ENCODE data around the gene SH3BGRL2. TPM values are rescaled to one million over a fixed set of nuclear protein-coding genes. Genes with fewer than 3 reads are reported as not detected.

Gene SH3BGRL2
- polyA plus RNA-seq, 1 donor (not counting 4 experiments of a cell fraction or from before 2014, with no cell fraction given) = 3.8 TPM

- H3K4me1 ChIP-seq (ENCODE audit: control insufficient read depth, extremely low read depth, insufficient read depth, low read length) = peaks cover 14% of the 10 kb centered on the region
- no peaks in the 10 kb centered on the region for H3K9me1 ChIP-seq (ENCODE audit: control insufficient read depth, extremely low read depth, insufficient read depth, low read length)
- TF ChIP-seq, protein P1, sequence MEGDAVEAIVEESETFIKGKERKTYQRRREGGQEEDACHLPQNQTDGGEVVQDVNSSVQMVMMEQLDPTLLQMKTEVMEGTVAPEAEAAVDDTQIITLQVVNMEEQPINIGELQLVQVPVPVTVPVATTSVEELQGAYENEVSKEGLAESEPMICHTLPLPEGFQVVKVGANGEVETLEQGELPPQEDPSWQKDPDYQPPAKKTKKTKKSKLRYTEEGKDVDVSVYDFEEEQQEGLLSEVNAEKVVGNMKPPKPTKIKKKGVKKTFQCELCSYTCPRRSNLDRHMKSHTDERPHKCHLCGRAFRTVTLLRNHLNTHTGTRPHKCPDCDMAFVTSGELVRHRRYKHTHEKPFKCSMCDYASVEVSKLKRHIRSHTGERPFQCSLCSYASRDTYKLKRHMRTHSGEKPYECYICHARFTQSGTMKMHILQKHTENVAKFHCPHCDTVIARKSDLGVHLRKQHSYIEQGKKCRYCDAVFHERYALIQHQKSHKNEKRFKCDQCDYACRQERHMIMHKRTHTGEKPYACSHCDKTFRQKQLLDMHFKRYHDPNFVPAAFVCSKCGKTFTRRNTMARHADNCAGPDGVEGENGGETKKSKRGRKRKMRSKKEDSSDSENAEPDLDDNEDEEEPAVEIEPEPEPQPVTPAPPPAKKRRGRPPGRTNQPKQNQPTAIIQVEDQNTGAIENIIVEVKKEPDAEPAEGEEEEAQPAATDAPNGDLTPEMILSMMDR (optimal IDR thresholded peaks at IDR 0.05 in 1 of 3, IDR thresholded peaks at IDR 0.05 in 1 of 3, conservative IDR thresholded peaks at IDR 0.05 in 1 of 3; ENCODE audit: extremely low read depth in 1 of 3, insufficient read depth in 2 of 3, low read length in 3 of 3) = no peak
- no peak for TF ChIP-seq EZH2 (IDR thresholded peaks at IDR 0.05; ENCODE audit: low read length)
- H3K4me3 ChIP-seq (ENCODE audit: control insufficient read depth in 2 of 3, extremely low read depth in 1 of 3, insufficient read depth in 2 of 3, low read depth in 1 of 3, low read length in 3 of 3) = no peak overlapping the region
- H3K4me2 ChIP-seq (ENCODE audit: control insufficient read depth, extremely low read depth, insufficient read depth, low read depth, low read length) = no peak overlapping the region
- H2AFZ ChIP-seq (ENCODE audit: control insufficient read depth, low read length) = peak overlapping the region; percentile 75
- no peaks in the 10 kb centered on the region for H4K20me1 ChIP-seq (ENCODE audit: control insufficient read depth, extremely low read depth, insufficient read depth, low read length)
- FAIRE-seq (no peak), DNase-seq (ENCODE audit: low read depth, low spot score) (no peak)
- peak overlapping the region; percentile 19 for H3K27ac ChIP-seq (ENCODE audit: control insufficient read depth, insufficient read depth, low read length)
- no peaks in the 10 kb centered on the region for H3K9me3 ChIP-seq (ENCODE audit: control insufficient read depth, low read depth, low read length)
- dilution Hi-C loops (cut with MboI; ENCODE audit: extremely low pct_ligation_motif_present, low sequenced_read_pairs) = no loop called here
- peaks cover 0 to 2% of the 10 kb centered on the region in 2 experiments for H3K36me3 ChIP-seq (ENCODE audit: control insufficient read depth in 2 of 2, extremely low read depth in 1 of 2, insufficient read depth in 2 of 2, low read length in 2 of 2)
- no peak overlapping the region for H3K9ac ChIP-seq (ENCODE audit: control insufficient read depth, extremely low read depth, insufficient read depth, low read length)
- no peaks in the 10 kb centered on the region for H3K27me3 ChIP-seq (ENCODE audit: control insufficient read depth, extremely low read depth, insufficient read depth, low read length)
- H3K79me2 ChIP-seq (ENCODE audit: control insufficient read depth, insufficient read depth, low read length) = no peaks in the 10 kb centered on the region
Measured at GRCh38 chr6:79670789-79671188, 39.7 kb downstream of the SH3BGRL2 start.

GRCh38 chr6:79671600-79672266, 40.6 kb downstream of the SH3BGRL2 start:
- H2AFZ ChIP-seq (ENCODE audit: control insufficient read depth, low read length) = peak overlapping the region; percentile 75
- peak overlapping the region; percentile 17 for H3K4me2 ChIP-seq (ENCODE audit: control insufficient read depth, extremely low read depth, insufficient read depth, low read depth, low read length)
- H3K36me3 ChIP-seq (ENCODE audit: control insufficient read depth in 2 of 2, extremely low read depth in 1 of 2, insufficient read depth in 2 of 2, low read length in 2 of 2) = peaks cover 0 to 2% of the 10 kb centered on the region in 2 experiments
- H3K79me2 ChIP-seq (ENCODE audit: control insufficient read depth, insufficient read depth, low read length) = no peaks in the 10 kb centered on the region
- FAIRE-seq (peak; percentile 44), DNase-seq (ENCODE audit: low read depth, low spot score) (peak; percentile 38)
- TF ChIP-seq EZH2 (IDR thresholded peaks at IDR 0.05; ENCODE audit: low read length) = no peak
- TF ChIP-seq, protein P1 (optimal IDR thresholded peaks at IDR 0.05 in 1 of 3, IDR thresholded peaks at IDR 0.05 in 1 of 3, conservative IDR thresholded peaks at IDR 0.05 in 1 of 3; ENCODE audit: extremely low read depth in 1 of 3, insufficient read depth in 2 of 3, low read length in 3 of 3) = no peak
- H3K9me3 ChIP-seq (ENCODE audit: control insufficient read depth, low read depth, low read length) = no peaks in the 10 kb centered on the region
- H3K4me1 ChIP-seq (ENCODE audit: control insufficient read depth, extremely low read depth, insufficient read depth, low read length) = peaks cover 14% of the 10 kb centered on the region
- no peaks in the 10 kb centered on the region for H3K27me3 ChIP-seq (ENCODE audit: control insufficient read depth, extremely low read depth, insufficient read depth, low read length)
- no peak overlapping the region for H3K4me3 ChIP-seq (ENCODE audit: control insufficient read depth in 2 of 3, extremely low read depth in 1 of 3, insufficient read depth in 2 of 3, low read depth in 1 of 3, low read length in 3 of 3)
- no peaks in the 10 kb centered on the region for H4K20me1 ChIP-seq (ENCODE audit: control insufficient read depth, extremely low read depth, insufficient read depth, low read length)
- peak overlapping the region; percentile 39 for H3K9ac ChIP-seq (ENCODE audit: control insufficient read depth, extremely low read depth, insufficient read depth, low read length)
- dilution Hi-C loops (cut with MboI; ENCODE audit: extremely low pct_ligation_motif_present, low sequenced_read_pairs) = no loop called here
- H3K9me1 ChIP-seq (ENCODE audit: control insufficient read depth, extremely low read depth, insufficient read depth, low read length) = no peaks in the 10 kb centered on the region
- peak overlapping the region; percentile 19 for H3K27ac ChIP-seq (ENCODE audit: control insufficient read depth, insufficient read depth, low read length)
